Endodermal cell (in vitro differentiated cells): Measurements from ENCODE around the gene LARGE1. TPM values are rescaled to one million over a fixed set of nuclear protein-coding genes. Genes with fewer than 3 reads are reported as not detected.

ENCODE experiments used
- DNase-seq: peaks from one replicate; pipeline ENCODE4 v3.0.0-alpha.2; 2017
- H3K27ac ChIP-seq: 2 replicates; pipeline ENCODE4 v1.5.1; 2013; ENCODE audit warnings: mild to moderate bottlenecking, low read depth, low read length, moderate library complexity
- H3K27me3 ChIP-seq: 2 replicates; pipeline ENCODE4 v1.6.1; 2013; ENCODE audit warnings: mild to moderate bottlenecking, low read length, moderate library complexity; ENCODE audit not compliant: insufficient read depth, control insufficient read depth, poor library complexity, severe bottlenecking
- H3K36me3 ChIP-seq: 2 replicates; pipeline ENCODE4 v1.7.0; 2013; ENCODE audit warnings: mild to moderate bottlenecking, low read length, moderate library complexity; ENCODE audit not compliant: control insufficient read depth, insufficient read depth
- H3K4me1 ChIP-seq: one replicate; pipeline ENCODE4 v1.7.0; 2013; ENCODE audit warnings: low read length; ENCODE audit not compliant: control insufficient read depth, insufficient read depth
- H3K4me3 ChIP-seq: 2 replicates; pipeline ENCODE4 v1.5.1; 2013; ENCODE audit warnings: mild to moderate bottlenecking, low read length, moderate library complexity
- H3K9ac ChIP-seq: 2 replicates; pipeline ENCODE4 v1.6.1; 2013; ENCODE audit warnings: mild to moderate bottlenecking, low read length, moderate library complexity; ENCODE audit not compliant: poor library complexity, severe bottlenecking; ENCODE audit errors: extremely low read depth
- H3K9me3 ChIP-seq: 2 replicates; pipeline ENCODE4 v1.6.1; 2013; ENCODE audit warnings: mild to moderate bottlenecking, low read length, moderate library complexity; ENCODE audit not compliant: control insufficient read depth
- H3K27ac Mint-ChIP-seq: 2 replicates; pipeline ENCODE4 v1.8.0; 2020; ENCODE audit warnings: mixed read lengths
- H3K27me3 Mint-ChIP-seq: 2 replicates; pipeline ENCODE4 v1.8.0; 2021; ENCODE audit warnings: mild to moderate bottlenecking, mixed read lengths; ENCODE audit not compliant: insufficient read depth
- H3K36me3 Mint-ChIP-seq: 2 replicates; pipeline ENCODE4 v1.8.0; 2020; ENCODE audit warnings: low read depth, mixed read lengths
- H3K4me1 Mint-ChIP-seq: 2 replicates; pipeline ENCODE4 v1.8.0; 2020; ENCODE audit warnings: mixed read lengths
- H3K4me3 Mint-ChIP-seq: 2 replicates; pipeline ENCODE4 v1.8.0; 2020; ENCODE audit warnings: mild to moderate bottlenecking, moderate library complexity, mixed read lengths
- H3K9me3 Mint-ChIP-seq: 2 replicates; pipeline ENCODE4 v1.8.0; 2020; ENCODE audit warnings: mild to moderate bottlenecking, mixed read lengths
- CTCF ChIP-seq: fragments of 200-600 bp; sonication (generic); conservative IDR thresholded peaks from 2 replicates; pipeline ENCODE4 v1.5.0; 2021; ENCODE audit warnings: antibody characterized with exemption, mild to moderate bottlenecking
- WGBS, 2 experiments: methylation state at CpG; one replicate each; pipeline versions ENCODE4 v1.1.5 to v1.1.7; 2013; ENCODE audit warnings: missing lambda C conversion rate in 2 of 2, mixed read lengths in 1 of 2; ENCODE audit not compliant: insufficient coverage in 1 of 2, insufficient read length in 1 of 2; 5-methylcytosine and 5-hydroxymethylcytosine counted together
- total RNA-seq, 2 donors: library from RNA; stranded (reverse); fragmentation: NEBNext Ultra II Directional in 1 of 2; extraction: Animal tissue kit (Norgen Biotek cat#: 25700) in 1 of 2; gene quantifications; 2 replicates in 1 of 2; 3 replicates in 1 of 2; pipeline ENCODE4 v1.2.1, GENCODE V29; 2021

The LARGE1 gene
- total RNA-seq, 2 donors from 2014 or later: 17.5 to 24.3 TPM

- Mint-ChIP-seq H3K4me1 (no peaks in the 10 kb centered on the region), H3K36me3 (no peaks in the 10 kb centered on the region), H3K27ac (no peak overlapping the region), H3K27me3 (peaks cover 60% of the 10 kb centered on the region), H3K4me3 (no peak overlapping the region), H3K9me3 (no peaks in the 10 kb centered on the region)
- Histone ChIP-seq H3K9me3 (no peaks in the 10 kb centered on the region), H3K9ac (no peak overlapping the region), H3K36me3 (no peaks in the 10 kb centered on the region), H3K27me3 (peaks cover 5% of the 10 kb centered on the region), H3K4me3 (no peak overlapping the region), H3K4me1 (no peaks in the 10 kb centered on the region), H3K27ac (no peak overlapping the region)
- no peak for TF ChIP-seq CTCF
- DNase-seq: no peak
- 58 to 60% methylated on average over 7 of the region's 7 CpGs for WGBS, 2 experiments
Measured at GRCh38 chr22:33874206-33874605, 46.1 kb downstream of the LARGE1 start.

GRCh38 chr22:33873666-33874065 is 46.6 kb downstream of the LARGE1 start:
- Mint-ChIP-seq H3K9me3 (no peaks in the 10 kb centered on the region), H3K4me3 (no peak overlapping the region), H3K27ac (no peak overlapping the region), H3K27me3 (peaks cover 64% of the 10 kb centered on the region), H3K36me3 (no peaks in the 10 kb centered on the region), H3K4me1 (no peaks in the 10 kb centered on the region)
- Histone ChIP-seq H3K27me3 (peaks cover 5% of the 10 kb centered on the region), H3K4me1 (no peaks in the 10 kb centered on the region), H3K4me3 (no peak overlapping the region), H3K36me3 (no peaks in the 10 kb centered on the region), H3K27ac (no peak overlapping the region), H3K9ac (no peak overlapping the region), H3K9me3 (no peaks in the 10 kb centered on the region)
- no peak for TF ChIP-seq CTCF
- 82 to 83% methylated on average over 2 of the region's 2 CpGs for WGBS, 2 experiments
- no peak for DNase-seq

- no peak for DNase-seq
- H3K27ac Mint-ChIP-seq: no peak overlapping the region
- no peaks in the 10 kb centered on the region for H3K36me3 ChIP-seq
- no peaks in the 10 kb centered on the region for H3K4me1 Mint-ChIP-seq
- no peaks in the 10 kb centered on the region for H3K9me3 Mint-ChIP-seq
- peaks cover 68% of the 10 kb centered on the region for H3K27me3 Mint-ChIP-seq
- H3K9me3 ChIP-seq: no peaks in the 10 kb centered on the region
- H3K4me3 ChIP-seq: no peak overlapping the region
- no peak for TF ChIP-seq CTCF
- H3K27me3 ChIP-seq: peaks cover 5% of the 10 kb centered on the region
- 75 to 84% methylated on average over 14 of the region's 14 CpGs for WGBS, 2 experiments
- no peak overlapping the region for H3K27ac ChIP-seq
- H3K4me1 ChIP-seq: no peaks in the 10 kb centered on the region
- H3K9ac ChIP-seq: no peak overlapping the region
- H3K4me3 Mint-ChIP-seq: no peak overlapping the region
- H3K36me3 Mint-ChIP-seq: no peaks in the 10 kb centered on the region
Measured at GRCh38 chr22:33873186-33873585, 47.1 kb downstream of the LARGE1 start.
